Measurements from ENCODE around the gene MAN1A2.

The MAN1A2 gene

DNA sequence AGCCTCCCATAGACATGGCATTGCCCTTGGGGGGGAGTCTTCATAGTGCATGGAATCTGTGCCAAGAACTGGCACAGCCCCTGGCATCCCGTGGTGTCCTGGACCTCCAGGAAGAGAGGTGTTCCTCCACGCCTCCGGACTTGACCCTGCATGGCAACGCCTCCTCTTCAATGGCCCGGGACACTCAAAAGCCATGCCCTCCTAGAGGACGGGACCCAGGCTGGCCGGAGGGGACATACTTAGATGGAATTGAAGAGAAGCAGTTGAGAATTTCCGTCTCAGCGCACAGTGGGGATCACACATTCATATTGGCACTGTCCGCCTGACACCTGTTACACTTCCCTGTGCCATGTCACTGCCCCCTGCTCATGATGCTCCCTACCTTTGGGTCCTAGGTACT lies 200.2 kb downstream of the MAN1A2 start:
- Histone ChIP-seq H3K9me3 (ENCODE audit: control insufficient read depth, insufficient read depth, low read depth, low read length) (no peaks in the 10 kb centered on the region), H3K4me3 (ENCODE audit: low read depth, low read length) (no peak overlapping the region), H3K36me3 (ENCODE audit: control insufficient read depth, insufficient read depth, low read length) (no peaks in the 10 kb centered on the region), H3K27me3 (ENCODE audit: control insufficient read depth, insufficient read depth, low read length) (no peaks in the 10 kb centered on the region), H3K9ac (ENCODE audit: low read length) (no peak overlapping the region), H3K27ac (ENCODE audit: low read depth, low read length) (no peak overlapping the region), H3K4me1 (ENCODE audit: control insufficient read depth, insufficient read depth, low read length) (no peaks in the 10 kb centered on the region)

DNA sequence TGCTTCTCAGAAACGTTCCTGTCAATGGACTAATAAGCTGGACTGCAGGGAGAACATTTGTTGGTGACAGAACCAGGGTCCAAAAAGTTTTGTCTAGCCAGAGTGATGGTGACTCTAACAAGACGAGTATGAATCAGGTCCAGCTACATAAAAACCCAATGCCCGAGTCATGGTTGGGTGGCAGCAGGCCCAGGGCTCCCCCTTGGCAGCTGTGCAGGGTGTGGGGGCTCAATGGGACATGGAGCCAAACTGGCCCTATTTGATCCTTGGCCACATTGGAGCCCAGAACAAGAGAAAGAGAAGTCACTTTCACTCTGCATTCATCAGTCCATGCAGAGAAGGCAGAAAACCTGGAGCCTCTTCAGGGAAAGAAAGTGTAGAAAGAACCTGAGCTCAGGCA lies 200.7 kb downstream of the MAN1A2 start:
- Histone ChIP-seq H3K4me3 (ENCODE audit: low read depth, low read length) (no peak overlapping the region), H3K27me3 (ENCODE audit: control insufficient read depth, insufficient read depth, low read length) (no peaks in the 10 kb centered on the region), H3K9me3 (ENCODE audit: control insufficient read depth, insufficient read depth, low read depth, low read length) (no peaks in the 10 kb centered on the region), H3K36me3 (ENCODE audit: control insufficient read depth, insufficient read depth, low read length) (no peaks in the 10 kb centered on the region), H3K9ac (ENCODE audit: low read length) (no peak overlapping the region), H3K27ac (ENCODE audit: low read depth, low read length) (no peak overlapping the region), H3K4me1 (ENCODE audit: control insufficient read depth, insufficient read depth, low read length) (no peaks in the 10 kb centered on the region)

DNA sequence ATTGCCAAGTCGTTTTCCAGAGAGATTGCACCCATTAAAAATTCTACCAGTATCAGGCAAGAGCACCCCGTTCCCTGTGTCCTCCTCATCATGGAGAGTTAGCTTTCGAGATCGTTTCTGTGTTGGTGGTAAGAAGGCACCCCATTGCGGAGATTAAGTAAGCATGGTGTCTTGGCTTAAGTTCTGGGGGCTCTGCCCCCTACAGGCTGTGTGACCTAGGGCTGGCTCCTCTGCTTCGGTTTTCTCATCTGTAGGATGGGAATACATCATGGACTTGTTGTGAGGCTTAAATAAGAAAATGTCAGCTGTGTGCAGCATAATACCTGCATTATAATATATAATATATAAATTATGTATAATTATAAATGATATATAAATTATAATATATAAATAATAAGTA lies 201.8 kb downstream of the MAN1A2 start:
- Histone ChIP-seq H3K27me3 (ENCODE audit: control insufficient read depth, insufficient read depth, low read length) (no peaks in the 10 kb centered on the region), H3K9me3 (ENCODE audit: control insufficient read depth, insufficient read depth, low read depth, low read length) (no peaks in the 10 kb centered on the region), H3K9ac (ENCODE audit: low read length) (no peak overlapping the region), H3K4me1 (ENCODE audit: control insufficient read depth, insufficient read depth, low read length) (peaks cover 4% of the 10 kb centered on the region), H3K4me3 (ENCODE audit: low read depth, low read length) (no peak overlapping the region), H3K36me3 (ENCODE audit: control insufficient read depth, insufficient read depth, low read length) (no peaks in the 10 kb centered on the region), H3K27ac (ENCODE audit: low read depth, low read length) (no peak overlapping the region)

DNA sequence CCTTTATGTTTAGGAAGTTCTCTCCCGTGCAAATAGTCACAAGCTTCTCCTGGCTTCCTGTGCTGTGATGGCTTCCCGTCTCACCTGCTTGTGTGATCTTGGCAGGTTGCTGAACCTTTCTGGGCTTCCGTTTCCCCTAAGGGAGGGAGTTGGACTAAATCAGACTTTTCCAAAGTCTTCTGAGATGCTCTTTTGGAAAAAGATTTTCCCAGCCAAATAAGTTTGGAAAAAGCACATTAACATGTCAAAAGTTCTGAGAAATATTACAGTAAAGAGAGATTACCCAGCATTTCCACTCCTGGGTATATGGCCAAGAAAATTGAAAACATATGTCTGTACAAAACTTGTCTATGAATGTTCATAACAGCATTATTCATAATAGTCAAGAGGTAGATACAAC lies 202.6 kb downstream of the MAN1A2 start:
- Histone ChIP-seq H3K27me3 (ENCODE audit: control insufficient read depth, insufficient read depth, low read length) (no peaks in the 10 kb centered on the region), H3K9ac (ENCODE audit: low read length) (no peak overlapping the region), H3K36me3 (ENCODE audit: control insufficient read depth, insufficient read depth, low read length) (no peaks in the 10 kb centered on the region), H3K4me3 (ENCODE audit: low read depth, low read length) (no peak overlapping the region), H3K4me1 (ENCODE audit: control insufficient read depth, insufficient read depth, low read length) (peaks cover 13% of the 10 kb centered on the region), H3K9me3 (ENCODE audit: control insufficient read depth, insufficient read depth, low read depth, low read length) (no peaks in the 10 kb centered on the region), H3K27ac (ENCODE audit: low read depth, low read length) (no peak overlapping the region)

DNA sequence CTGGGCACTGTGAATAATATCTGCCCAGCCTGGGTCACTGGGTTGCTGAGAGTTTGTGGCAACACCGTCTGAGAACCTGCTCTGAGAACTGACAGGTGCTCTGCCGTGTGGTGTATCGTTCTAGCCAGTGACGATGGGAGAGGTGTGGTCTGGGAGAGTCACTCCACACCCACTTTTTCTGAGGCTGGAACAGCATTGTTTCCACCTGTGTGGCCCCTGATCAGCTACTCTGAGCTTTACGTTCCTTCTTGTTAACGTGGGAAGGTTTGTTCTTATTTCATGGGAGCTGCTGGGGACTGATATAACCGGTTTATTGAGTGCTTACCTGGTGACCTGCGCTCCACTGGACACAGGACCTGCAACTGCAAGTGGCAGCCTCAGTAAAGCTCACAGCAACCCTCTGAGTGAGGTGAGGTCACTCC lies 203.8 kb downstream of the MAN1A2 start:
- H3K27ac ChIP-seq (ENCODE audit: low read depth, low read length): no peak overlapping the region
- peaks cover 16% of the 10 kb centered on the region for H3K4me1 ChIP-seq (ENCODE audit: control insufficient read depth, insufficient read depth, low read length)
- no peak overlapping the region for H3K9ac ChIP-seq (ENCODE audit: low read length)
- H3K4me3 ChIP-seq (ENCODE audit: low read depth, low read length): no peak overlapping the region
- no peaks in the 10 kb centered on the region for H3K9me3 ChIP-seq (ENCODE audit: control insufficient read depth, insufficient read depth, low read depth, low read length)
- H3K36me3 ChIP-seq (ENCODE audit: control insufficient read depth, insufficient read depth, low read length): no peaks in the 10 kb centered on the region
- no peaks in the 10 kb centered on the region for H3K27me3 ChIP-seq (ENCODE audit: control insufficient read depth, insufficient read depth, low read length)

DNA sequence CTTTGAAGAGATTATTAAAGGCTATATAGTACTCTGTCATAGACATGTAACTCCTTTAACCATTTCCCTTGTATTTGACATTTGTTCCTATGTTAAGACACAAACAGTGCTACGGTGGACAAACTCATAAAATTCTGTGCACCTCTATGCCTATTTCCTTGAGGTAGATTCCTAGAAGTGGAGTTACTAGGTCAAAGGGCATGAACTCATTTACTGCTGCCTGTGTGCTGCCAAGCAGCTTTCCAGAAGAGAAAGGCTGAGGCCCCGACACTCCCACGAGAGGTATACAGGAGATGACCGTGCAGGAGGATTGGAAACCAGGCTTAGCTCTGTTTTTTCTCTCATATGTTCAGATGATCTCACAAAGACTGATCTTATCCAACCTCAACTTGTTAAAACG lies 204.2 kb downstream of the MAN1A2 start:
- no peaks in the 10 kb centered on the region for H3K9me3 ChIP-seq (ENCODE audit: control insufficient read depth, insufficient read depth, low read depth, low read length)
- H3K27ac ChIP-seq (ENCODE audit: low read depth, low read length): no peak overlapping the region
- H3K4me1 ChIP-seq (ENCODE audit: control insufficient read depth, insufficient read depth, low read length): peaks cover 16% of the 10 kb centered on the region
- H3K4me3 ChIP-seq (ENCODE audit: low read depth, low read length): no peak overlapping the region
- H3K9ac ChIP-seq (ENCODE audit: low read length): no peak overlapping the region
- H3K27me3 ChIP-seq (ENCODE audit: control insufficient read depth, insufficient read depth, low read length): no peaks in the 10 kb centered on the region
- no peaks in the 10 kb centered on the region for H3K36me3 ChIP-seq (ENCODE audit: control insufficient read depth, insufficient read depth, low read length)

DNA sequence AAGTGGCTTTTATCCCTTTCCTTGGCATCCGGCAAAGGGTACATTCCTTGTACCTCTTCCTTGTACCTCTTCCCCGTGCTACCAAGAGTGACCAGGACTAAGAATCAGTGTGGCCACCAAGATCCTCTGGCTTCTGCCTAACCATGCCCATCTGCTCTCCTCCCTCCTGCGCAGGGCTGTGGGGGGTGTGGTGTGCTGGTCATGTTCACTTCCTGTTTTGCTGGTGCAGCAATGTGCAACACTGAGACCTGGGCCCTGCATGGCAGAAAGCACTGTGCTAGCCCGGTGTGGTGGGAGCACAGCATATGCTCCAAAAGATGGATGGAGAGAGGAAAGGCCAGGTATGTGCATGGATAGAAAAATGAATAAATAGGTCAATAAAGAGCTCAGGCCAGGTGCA lies 205.3 kb downstream of the MAN1A2 start:
- H3K9ac ChIP-seq (ENCODE audit: low read length): no peak overlapping the region
- peaks cover 16% of the 10 kb centered on the region for H3K4me1 ChIP-seq (ENCODE audit: control insufficient read depth, insufficient read depth, low read length)
- H3K4me3 ChIP-seq (ENCODE audit: low read depth, low read length): no peak overlapping the region
- H3K27me3 ChIP-seq (ENCODE audit: control insufficient read depth, insufficient read depth, low read length): no peaks in the 10 kb centered on the region
- H3K27ac ChIP-seq (ENCODE audit: low read depth, low read length): no peak overlapping the region
- no peaks in the 10 kb centered on the region for H3K9me3 ChIP-seq (ENCODE audit: control insufficient read depth, insufficient read depth, low read depth, low read length)
- H3K36me3 ChIP-seq (ENCODE audit: control insufficient read depth, insufficient read depth, low read length): no peaks in the 10 kb centered on the region

DNA sequence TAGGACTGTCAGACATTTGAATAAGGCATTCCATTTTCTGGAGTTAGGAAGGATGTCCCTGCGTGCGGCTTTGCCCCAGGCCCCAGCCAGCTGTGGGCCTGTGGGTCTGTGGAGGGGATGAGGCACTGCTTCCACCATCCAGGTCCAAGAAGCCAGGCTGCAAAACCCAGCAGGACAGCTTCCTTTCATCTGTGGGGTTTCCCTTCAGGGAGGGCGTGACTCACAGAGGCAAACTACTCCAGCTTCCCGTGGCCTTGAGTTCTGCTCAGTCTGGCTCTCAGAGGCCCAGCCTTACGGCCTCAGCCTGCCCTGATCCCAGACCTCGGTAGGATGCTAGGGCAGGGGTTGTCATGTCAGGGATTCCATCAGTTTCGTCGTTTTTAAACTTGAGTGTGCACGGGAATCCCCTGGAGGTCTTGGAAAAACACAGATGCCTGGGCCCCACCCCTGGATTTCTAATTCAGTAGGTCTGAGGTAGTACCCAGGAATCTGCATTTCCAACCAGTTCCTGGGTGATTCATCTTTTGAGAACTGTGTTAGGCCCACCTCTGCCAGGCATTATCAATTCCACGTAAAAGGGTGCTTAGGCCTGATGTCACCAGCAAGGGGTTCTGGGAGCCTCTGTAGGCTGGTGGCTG lies 206.3 kb downstream of the MAN1A2 start:
- Histone ChIP-seq H3K4me1 (ENCODE audit: control insufficient read depth, insufficient read depth, low read length) (peaks cover 16% of the 10 kb centered on the region), H3K27me3 (ENCODE audit: control insufficient read depth, insufficient read depth, low read length) (no peaks in the 10 kb centered on the region), H3K4me3 (ENCODE audit: low read depth, low read length) (no peak overlapping the region), H3K36me3 (ENCODE audit: control insufficient read depth, insufficient read depth, low read length) (no peaks in the 10 kb centered on the region), H3K9ac (ENCODE audit: low read length) (no peak overlapping the region), H3K27ac (ENCODE audit: low read depth, low read length) (no peak overlapping the region), H3K9me3 (ENCODE audit: control insufficient read depth, insufficient read depth, low read depth, low read length) (no peaks in the 10 kb centered on the region)

DNA sequence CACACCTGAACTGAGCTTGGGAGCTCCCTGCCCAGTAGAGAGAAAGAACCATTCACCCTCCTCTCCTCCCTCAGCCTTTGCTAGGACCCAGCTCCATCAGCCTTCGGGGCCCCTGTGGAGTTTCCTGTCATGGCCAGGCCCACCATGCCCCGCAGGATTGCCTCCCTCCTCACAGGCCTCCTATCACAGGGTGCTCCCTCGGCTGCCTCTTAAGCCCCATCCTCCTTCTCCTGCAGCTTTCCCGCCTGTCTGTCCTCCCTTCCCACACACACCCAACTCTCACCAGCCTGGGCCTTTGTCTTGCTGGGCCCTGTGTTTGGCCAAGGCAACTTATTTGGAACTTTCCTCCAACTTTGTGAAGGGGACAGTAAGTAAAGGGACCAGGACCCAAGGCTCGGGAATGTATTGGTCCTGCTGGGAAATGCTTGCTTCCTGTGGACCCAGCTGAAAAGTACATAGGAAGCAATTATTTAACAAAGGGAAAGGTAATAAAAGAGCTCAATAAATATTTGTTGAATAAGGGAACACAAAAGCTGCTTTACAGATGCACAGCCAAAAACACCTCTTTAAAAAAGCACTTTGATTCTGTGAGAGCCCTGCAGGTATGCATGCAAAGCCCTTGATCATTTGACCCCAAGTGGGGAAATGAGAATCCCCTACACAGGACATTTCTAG lies 207.0 kb downstream of the MAN1A2 start:
- Histone ChIP-seq H3K27ac (ENCODE audit: low read depth, low read length) (no peak overlapping the region), H3K36me3 (ENCODE audit: control insufficient read depth, insufficient read depth, low read length) (no peaks in the 10 kb centered on the region), H3K4me1 (ENCODE audit: control insufficient read depth, insufficient read depth, low read length) (peaks cover 16% of the 10 kb centered on the region), H3K27me3 (ENCODE audit: control insufficient read depth, insufficient read depth, low read length) (no peaks in the 10 kb centered on the region), H3K9me3 (ENCODE audit: control insufficient read depth, insufficient read depth, low read depth, low read length) (no peaks in the 10 kb centered on the region), H3K9ac (ENCODE audit: low read length) (no peak overlapping the region), H3K4me3 (ENCODE audit: low read depth, low read length) (no peak overlapping the region)

DNA sequence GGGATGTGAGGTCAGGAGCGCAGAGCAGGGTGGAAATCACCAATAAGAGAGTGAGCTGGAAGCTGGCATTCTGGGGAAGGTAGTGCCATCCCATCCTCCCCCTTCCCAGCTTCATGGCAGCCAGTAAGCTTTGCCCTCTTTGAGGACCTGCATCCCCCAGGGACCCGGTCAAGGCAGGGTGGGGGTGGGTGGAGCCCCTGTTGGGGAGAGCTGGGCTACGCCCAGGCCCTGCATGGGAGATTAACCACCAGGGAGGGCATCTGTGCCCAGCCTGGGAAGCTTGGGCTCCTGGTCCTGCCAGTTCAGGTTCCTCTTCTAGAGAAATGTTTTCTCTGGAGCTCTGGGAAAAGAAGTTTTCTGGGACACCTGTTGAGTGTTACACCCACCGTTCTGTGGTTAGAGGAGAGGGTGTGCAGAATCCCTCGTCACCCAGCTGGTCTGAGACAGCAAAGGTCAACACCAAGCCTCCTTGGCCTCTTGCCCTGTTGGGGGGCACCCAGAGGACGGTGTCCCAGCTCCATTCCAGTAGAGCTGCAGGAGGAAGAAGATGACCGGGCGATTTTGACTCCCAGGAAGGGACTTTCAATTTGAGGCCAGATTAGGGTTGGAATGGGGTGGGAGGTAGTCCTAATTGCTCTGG lies 208.5 kb downstream of the MAN1A2 start:
- H3K27ac ChIP-seq (ENCODE audit: low read depth, low read length): no peak overlapping the region

DNA sequence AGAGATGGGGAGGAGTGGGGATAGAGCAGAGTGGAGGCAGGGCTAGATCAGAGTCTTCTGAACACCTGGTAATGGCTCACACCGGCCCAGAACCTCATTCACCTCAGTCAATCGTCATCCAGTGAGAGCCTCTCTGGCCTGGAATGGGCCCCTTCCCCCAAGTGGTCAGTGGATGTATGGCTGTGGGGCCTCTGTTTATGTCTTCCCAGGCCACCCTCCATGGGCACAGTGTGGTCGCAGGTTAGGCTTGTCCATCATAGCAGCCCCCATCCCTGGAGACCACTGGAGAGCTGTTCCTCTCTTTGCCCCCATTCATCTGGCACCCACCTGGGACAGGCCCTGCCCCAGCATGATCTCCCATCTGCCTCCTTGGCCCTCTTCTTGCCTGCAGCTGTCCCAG lies 209.0 kb downstream of the MAN1A2 start:
- Histone ChIP-seq H3K9me3 (ENCODE audit: control insufficient read depth, insufficient read depth, low read depth, low read length) (no peaks in the 10 kb centered on the region), H3K9ac (ENCODE audit: low read length) (no peak overlapping the region), H3K36me3 (ENCODE audit: control insufficient read depth, insufficient read depth, low read length) (no peaks in the 10 kb centered on the region), H3K27ac (ENCODE audit: low read depth, low read length) (no peak overlapping the region), H3K4me3 (ENCODE audit: low read depth, low read length) (no peak overlapping the region), H3K4me1 (ENCODE audit: control insufficient read depth, insufficient read depth, low read length) (peaks cover 16% of the 10 kb centered on the region), H3K27me3 (ENCODE audit: control insufficient read depth, insufficient read depth, low read length) (no peaks in the 10 kb centered on the region)

More for the DNA sequence above, 208.5 kb downstream of the MAN1A2 start:
- Histone ChIP-seq H3K36me3 (ENCODE audit: control insufficient read depth, insufficient read depth, low read length) (no peaks in the 10 kb centered on the region), H3K9ac (ENCODE audit: low read length) (no peak overlapping the region), H3K9me3 (ENCODE audit: control insufficient read depth, insufficient read depth, low read depth, low read length) (no peaks in the 10 kb centered on the region), H3K4me3 (ENCODE audit: low read depth, low read length) (no peak overlapping the region), H3K4me1 (ENCODE audit: control insufficient read depth, insufficient read depth, low read length) (peaks cover 16% of the 10 kb centered on the region), H3K27me3 (ENCODE audit: control insufficient read depth, insufficient read depth, low read length) (no peaks in the 10 kb centered on the region)
